ENCODE results near the gene BTBD7. TPM values are rescaled to one million over a fixed set of nuclear protein-coding genes. Genes with fewer than 3 reads are reported as not detected.

BTBD7 gene
- total and polyA plus RNA-seq, 2 experiments from 2014 or later: 24.4 to 32.8 TPM

DNA sequence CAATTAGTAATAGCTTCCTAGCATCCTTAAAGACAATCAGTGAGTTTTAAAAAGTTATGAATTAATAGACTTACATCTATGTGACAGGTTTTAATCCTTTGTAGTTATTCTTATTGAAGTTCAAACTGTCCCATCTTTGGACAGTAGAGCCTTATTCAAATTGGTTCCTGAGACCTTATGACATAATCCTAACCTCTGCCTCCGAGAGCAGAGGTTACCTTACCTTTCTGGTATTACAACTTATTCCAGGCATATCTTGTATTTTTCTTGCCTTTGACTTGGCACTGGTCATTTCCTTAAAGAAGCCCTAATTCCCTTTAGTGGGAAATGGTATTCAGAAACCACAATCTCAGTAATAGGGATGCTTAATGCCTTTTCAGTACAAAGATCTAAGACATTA lies 21.8 kb downstream of the BTBD7 start:
- DNase-seq (ENCODE audit: low spot score): no peak
- Histone ChIP-seq H3K9me2 (ENCODE audit: insufficient read depth) (no peaks in the 10 kb centered on the region), H3K4me1 (ENCODE audit: insufficient read depth) (peaks cover 8% of the 10 kb centered on the region; the same call in 1 of the 2 replicates), H3F3A (replicated peaks; ENCODE audit: low read depth) (no peaks in the 10 kb centered on the region), H4K20me1 (replicated peaks; ENCODE audit: insufficient read depth) (peaks cover 24% of the 10 kb centered on the region), H3K27me3 (ENCODE audit: insufficient read depth) (no peaks in the 10 kb centered on the region), H2AFZ (no peak overlapping the region), H3K27ac (ENCODE audit: low read depth) (no peak overlapping the region), H3K4me2 (no peak overlapping the region), H3K79me2 (replicated peaks; ENCODE audit: insufficient read depth) (peaks cover 100% of the 10 kb centered on the region), H3K36me3 (ENCODE audit: insufficient read depth) (no peaks in the 10 kb centered on the region), H3K4me3 (no peak overlapping the region)
- no peak for ATAC-seq
- no peaks in the 10 kb centered on the region for H3K9me3 Mint-ChIP-seq
- peaks cover 20% of the 10 kb centered on the region for H3K4me1 Mint-ChIP-seq
- TF ChIP-seq CREB1 (CRISPR knock-in tag; IDR thresholded peaks at IDR 0.05; ENCODE audit: low read depth) (no peak), EZH2phosphoT487 (IDR thresholded peaks at IDR 0.05; ENCODE audit: unreplicated experiment) (no peak), ZNF114 (CRISPR knock-in tag; IDR thresholded peaks at IDR 0.05) (no peak), JUNB (IDR thresholded peaks at IDR 0.05; ENCODE audit: unreplicated experiment) (no peak), NANOG (IDR thresholded peaks at IDR 0.05; ENCODE audit: borderline replicate concordance) (no peak), STAT1 (IDR thresholded peaks at IDR 0.05; ENCODE audit: unreplicated experiment) (no peak), ZNF331 (CRISPR knock-in tag; IDR thresholded peaks at IDR 0.05; ENCODE audit: low read depth) (no peak), EZH2 (IDR thresholded peaks at IDR 0.05; ENCODE audit: low read depth, unreplicated experiment) (no peak), POLR2AphosphoS5 (IDR thresholded peaks at IDR 0.05; ENCODE audit: low read depth) (no peak)
- TF ChIP-seq, protein P1, sequence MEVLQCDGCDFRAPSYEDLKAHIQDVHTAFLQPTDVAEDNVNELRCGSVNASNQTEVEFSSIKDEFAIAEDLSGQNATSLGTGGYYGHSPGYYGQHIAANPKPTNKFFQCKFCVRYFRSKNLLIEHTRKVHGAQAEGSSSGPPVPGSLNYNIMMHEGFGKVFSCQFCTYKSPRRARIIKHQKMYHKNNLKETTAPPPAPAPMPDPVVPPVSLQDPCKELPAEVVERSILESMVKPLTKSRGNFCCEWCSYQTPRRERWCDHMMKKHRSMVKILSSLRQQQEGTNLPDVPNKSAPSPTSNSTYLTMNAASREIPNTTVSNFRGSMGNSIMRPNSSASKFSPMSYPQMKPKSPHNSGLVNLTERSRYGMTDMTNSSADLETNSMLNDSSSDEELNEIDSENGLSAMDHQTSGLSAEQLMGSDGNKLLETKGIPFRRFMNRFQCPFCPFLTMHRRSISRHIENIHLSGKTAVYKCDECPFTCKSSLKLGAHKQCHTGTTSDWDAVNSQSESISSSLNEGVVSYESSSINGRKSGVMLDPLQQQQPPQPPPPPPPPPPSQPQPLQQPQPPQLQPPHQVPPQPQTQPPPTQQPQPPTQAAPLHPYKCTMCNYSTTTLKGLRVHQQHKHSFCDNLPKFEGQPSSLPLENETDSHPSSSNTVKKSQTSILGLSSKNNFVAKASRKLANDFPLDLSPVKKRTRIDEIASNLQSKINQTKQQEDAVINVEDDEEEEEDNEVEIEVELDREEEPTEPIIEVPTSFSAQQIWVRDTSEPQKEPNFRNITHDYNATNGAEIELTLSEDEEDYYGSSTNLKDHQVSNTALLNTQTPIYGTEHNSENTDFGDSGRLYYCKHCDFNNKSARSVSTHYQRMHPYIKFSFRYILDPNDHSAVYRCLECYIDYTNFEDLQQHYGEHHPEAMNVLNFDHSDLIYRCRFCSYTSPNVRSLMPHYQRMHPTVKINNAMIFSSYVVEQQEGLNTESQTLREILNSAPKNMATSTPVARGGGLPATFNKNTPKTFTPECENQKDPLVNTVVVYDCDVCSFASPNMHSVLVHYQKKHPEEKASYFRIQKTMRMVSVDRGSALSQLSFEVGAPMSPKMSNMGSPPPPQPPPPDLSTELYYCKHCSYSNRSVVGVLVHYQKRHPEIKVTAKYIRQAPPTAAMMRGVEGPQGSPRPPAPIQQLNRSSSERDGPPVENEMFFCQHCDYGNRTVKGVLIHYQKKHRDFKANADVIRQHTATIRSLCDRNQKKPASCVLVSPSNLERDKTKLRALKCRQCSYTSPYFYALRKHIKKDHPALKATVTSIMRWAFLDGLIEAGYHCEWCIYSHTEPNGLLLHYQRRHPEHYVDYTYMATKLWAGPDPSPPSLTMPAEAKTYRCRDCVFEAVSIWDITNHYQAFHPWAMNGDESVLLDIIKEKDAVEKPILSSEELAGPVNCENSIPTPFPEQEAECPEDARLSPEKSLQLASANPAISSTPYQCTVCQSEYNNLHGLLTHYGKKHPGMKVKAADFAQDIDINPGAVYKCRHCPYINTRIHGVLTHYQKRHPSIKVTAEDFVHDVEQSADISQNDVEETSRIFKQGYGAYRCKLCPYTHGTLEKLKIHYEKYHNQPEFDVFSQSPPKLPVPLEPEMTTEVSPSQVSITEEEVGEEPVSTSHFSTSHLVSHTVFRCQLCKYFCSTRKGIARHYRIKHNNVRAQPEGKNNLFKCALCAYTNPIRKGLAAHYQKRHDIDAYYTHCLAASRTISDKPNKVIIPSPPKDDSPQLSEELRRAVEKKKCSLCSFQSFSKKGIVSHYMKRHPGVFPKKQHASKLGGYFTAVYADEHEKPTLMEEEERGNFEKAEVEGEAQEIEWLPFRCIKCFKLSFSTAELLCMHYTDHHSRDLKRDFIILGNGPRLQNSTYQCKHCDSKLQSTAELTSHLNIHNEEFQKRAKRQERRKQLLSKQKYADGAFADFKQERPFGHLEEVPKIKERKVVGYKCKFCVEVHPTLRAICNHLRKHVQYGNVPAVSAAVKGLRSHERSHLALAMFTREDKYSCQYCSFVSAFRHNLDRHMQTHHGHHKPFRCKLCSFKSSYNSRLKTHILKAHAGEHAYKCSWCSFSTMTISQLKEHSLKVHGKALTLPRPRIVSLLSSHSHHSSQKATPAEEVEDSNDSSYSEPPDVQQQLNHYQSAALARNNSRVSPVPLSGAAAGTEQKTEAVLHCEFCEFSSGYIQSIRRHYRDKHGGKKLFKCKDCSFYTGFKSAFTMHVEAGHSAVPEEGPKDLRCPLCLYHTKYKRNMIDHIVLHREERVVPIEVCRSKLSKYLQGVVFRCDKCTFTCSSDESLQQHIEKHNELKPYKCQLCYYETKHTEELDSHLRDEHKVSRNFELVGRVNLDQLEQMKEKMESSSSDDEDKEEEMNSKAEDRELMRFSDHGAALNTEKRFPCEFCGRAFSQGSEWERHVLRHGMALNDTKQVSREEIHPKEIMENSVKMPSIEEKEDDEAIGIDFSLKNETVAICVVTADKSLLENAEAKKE (CRISPR knock-in tag; IDR thresholded peaks at IDR 0.05): no peak
- TF ChIP-seq, protein P2, sequence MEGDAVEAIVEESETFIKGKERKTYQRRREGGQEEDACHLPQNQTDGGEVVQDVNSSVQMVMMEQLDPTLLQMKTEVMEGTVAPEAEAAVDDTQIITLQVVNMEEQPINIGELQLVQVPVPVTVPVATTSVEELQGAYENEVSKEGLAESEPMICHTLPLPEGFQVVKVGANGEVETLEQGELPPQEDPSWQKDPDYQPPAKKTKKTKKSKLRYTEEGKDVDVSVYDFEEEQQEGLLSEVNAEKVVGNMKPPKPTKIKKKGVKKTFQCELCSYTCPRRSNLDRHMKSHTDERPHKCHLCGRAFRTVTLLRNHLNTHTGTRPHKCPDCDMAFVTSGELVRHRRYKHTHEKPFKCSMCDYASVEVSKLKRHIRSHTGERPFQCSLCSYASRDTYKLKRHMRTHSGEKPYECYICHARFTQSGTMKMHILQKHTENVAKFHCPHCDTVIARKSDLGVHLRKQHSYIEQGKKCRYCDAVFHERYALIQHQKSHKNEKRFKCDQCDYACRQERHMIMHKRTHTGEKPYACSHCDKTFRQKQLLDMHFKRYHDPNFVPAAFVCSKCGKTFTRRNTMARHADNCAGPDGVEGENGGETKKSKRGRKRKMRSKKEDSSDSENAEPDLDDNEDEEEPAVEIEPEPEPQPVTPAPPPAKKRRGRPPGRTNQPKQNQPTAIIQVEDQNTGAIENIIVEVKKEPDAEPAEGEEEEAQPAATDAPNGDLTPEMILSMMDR (conservative IDR thresholded peaks at IDR 0.05; ENCODE audit: low read depth in 2 of 2): no peak
- TF ChIP-seq, protein P3, sequence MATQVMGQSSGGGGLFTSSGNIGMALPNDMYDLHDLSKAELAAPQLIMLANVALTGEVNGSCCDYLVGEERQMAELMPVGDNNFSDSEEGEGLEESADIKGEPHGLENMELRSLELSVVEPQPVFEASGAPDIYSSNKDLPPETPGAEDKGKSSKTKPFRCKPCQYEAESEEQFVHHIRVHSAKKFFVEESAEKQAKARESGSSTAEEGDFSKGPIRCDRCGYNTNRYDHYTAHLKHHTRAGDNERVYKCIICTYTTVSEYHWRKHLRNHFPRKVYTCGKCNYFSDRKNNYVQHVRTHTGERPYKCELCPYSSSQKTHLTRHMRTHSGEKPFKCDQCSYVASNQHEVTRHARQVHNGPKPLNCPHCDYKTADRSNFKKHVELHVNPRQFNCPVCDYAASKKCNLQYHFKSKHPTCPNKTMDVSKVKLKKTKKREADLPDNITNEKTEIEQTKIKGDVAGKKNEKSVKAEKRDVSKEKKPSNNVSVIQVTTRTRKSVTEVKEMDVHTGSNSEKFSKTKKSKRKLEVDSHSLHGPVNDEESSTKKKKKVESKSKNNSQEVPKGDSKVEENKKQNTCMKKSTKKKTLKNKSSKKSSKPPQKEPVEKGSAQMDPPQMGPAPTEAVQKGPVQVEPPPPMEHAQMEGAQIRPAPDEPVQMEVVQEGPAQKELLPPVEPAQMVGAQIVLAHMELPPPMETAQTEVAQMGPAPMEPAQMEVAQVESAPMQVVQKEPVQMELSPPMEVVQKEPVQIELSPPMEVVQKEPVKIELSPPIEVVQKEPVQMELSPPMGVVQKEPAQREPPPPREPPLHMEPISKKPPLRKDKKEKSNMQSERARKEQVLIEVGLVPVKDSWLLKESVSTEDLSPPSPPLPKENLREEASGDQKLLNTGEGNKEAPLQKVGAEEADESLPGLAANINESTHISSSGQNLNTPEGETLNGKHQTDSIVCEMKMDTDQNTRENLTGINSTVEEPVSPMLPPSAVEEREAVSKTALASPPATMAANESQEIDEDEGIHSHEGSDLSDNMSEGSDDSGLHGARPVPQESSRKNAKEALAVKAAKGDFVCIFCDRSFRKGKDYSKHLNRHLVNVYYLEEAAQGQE (IDR thresholded peaks at IDR 0.05; ENCODE audit: unreplicated experiment): no peak
- no peak overlapping the region for H3K27ac Mint-ChIP-seq
- H3K36me3 Mint-ChIP-seq (ENCODE audit: low read depth): no peaks in the 10 kb centered on the region
- H3K4me3 Mint-ChIP-seq: no peak overlapping the region
- peaks cover 2% of the 10 kb centered on the region for H3K27me3 Mint-ChIP-seq (ENCODE audit: insufficient read depth, low read depth, poor library complexity)

Measured in GM23338 (cell line).